Activated CD8-positive, alpha-beta memory T cell treated with anti-CD3 and anti-CD28 coated beads for 1 hour (primary cell): ENCODE data around the gene SRSF7.
A peak's percentile ranks its signal among the peaks of the same experiment; 100 is the strongest.
"Not testable (repeated sequence)": the region's sequence is repeated elsewhere in the genome, so short reads cannot be mapped to it uniquely, and the experiment has no call there.

ENCODE experiments used
- DNase-seq, 2 donors: peaks; one replicate each; pipeline ENCODE4 v3.0.0-alpha.2; 2020; ENCODE audit warnings: low read depth in 1 of 2; ENCODE audit errors: extremely low read depth in 1 of 2

SRSF7 gene

DNA sequence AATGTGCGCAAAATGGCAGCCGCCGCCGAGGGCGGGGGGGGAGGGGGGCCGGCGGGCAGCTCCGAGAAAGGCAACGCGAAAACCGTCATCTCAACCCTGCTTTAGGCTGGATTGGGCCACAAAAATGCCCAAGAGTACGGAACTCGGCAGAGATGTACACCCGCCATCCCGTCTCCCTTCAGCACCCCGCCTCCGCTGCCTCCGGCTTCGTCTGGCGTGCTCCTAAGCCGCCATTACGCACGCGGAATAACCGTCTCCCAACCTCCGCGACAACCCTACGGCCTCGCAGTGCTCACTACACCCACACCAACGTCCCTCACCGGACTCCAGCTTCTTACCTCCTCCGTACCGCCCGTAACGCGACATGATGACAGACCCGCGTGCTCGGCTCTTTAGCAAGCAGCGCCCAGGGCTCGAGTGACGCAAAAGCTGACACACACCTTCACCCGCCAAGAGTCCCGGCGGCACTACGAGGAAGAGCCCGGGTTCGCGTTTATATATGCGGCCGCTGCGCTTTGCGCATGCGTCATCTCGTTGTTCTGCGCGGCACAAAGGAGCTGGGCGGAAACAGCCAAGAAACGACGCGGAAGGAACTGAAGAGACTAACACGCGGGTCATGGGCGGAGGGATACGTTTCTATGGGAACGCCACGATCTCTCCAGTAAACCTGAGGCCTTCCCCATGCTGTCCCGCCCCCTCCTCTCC lies at the start of gene SRSF7:
Gene SRSF7, minus strand, starts transcription at position 471 of the 705 bp plus-strand sequence. Its CDS starts 105 bp downstream, at position 366.
- peak; percentile 95 to 98 for DNase-seq

DNA sequence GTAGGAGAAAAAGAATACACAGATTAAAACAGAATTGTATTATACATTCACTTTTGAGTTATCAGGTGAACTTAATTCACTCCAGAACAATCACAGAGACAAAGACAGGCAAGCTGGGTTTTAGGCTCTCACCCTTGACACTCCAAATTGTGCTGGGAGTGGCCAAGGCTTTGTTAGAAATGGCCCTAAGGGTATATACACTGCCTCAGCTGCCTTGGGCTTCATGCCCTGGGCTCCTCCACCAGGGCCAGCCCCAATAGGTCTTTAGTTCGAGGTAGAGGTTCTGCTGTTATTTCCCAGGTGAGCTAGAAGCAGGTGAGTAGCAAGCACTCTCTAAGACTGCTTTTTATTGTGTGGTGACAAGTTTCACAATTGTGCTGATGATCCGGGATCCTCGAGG lies 46.8 kb upstream of the SRSF7 start:
- DNase-seq: no peak

DNA sequence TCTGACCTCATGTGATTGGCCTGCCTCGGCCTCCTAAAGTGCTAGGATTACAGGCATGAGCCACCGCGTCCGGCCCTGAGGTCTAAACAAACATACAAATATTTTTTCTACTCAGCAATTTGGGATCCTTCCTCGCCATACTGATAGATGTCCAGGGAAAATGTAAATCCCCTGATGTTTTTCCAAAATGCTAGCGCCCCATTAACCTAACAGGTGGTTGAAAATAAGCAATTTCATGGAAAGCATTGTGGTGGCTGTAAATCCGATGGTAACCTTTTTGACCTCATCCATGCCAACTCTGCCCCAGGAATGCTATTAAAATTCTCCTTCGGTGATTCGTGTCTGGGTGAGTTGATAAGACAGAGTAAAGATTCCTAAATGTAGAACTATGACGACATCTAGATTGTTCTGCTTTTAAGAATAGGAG lies 46.1 kb upstream of the SRSF7 start:
- DNase-seq: no peak

DNA sequence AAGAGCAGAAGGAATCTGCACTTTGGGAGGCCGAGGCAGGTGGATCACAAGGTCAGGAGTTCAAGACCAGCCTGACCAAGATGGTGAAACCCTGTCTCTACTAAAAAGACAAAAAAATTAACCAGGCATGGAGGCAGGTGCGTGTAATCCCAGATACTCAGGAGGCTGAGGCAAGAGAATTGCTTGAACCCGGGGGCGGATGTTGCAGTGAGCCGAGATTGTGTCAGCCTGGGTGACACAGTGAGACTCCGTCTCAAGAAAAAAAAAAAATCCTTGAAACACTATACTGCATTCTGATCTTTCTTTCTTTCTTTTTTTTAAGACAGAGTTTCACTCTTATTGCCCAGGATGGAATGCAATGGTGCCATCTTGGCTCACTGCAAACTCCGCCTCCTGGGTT lies 43.9 kb upstream of the SRSF7 start:
- DNase-seq: not testable (repeated sequence)

DNA sequence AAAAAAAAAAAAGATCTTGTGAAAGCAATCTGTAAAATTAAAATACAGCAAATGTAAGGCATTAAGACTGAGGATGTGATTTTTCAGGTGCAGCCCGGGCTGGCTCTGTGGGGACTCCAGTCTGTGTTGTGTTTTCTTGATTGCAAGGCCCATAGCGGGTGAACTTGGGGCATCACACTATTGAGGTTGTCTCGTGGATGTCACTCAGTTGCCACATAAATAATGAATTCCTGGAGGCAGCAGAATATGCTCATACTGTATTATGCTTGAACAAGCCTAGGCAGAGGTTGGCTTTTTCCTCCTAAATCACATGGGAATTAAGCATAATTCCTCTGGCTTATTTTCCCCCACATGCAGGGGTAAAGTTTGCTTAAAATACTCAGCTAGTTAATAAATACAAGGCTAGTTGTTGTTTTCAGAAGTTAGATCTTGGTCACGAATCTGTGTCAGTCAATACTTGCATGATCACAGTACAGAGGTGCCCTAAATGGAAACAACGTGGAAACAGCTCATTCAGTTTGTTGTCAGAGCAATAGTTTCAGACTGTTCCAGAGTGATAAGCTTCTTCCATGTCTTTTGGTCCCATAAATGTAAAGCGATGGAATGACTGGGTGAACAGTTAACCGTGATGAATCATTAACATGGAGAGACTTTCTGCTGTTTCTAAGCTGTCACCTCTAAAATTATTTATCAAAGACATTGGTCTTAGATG lies 43.2 kb upstream of the SRSF7 start:
- DNase-seq: no peak

DNA sequence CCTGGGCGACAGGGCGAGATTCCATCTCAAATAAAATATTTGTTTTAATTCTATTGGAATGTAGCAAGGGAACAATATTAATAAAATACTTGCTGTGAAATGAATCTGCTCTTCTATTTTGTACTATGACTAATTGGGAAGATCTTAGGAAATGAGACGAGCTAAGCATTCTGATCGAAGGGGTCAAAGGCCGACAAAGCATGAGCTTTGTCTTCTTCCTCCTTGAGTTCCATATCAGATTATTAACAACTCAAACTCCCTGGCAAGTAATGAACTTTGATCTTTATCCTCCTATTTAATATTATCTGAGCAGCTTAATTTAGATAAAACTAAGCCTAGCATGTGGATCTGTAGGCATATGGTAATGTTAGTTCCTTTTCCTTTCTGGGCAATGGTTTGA lies 42.4 kb upstream of the SRSF7 start:
- no peak for DNase-seq

DNA sequence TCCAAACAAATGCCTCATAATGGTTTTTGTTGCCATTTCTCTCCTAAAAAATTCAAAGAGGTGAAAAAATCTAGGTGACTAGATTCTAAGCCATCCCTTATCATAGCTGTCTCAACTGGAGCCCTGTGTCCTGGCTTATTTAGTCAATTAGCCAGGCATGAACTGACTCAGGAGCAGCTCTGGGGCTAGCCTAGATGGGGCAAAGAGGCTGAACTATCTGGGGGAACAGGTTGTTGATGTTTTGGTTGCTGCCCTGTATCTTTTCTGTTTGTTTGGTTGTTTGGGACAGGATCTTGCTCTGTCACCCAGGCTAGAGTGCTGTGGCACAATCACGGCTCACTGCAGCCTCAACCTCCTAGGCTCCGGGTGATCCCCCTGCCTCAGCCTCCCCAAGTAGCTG lies 41.6 kb upstream of the SRSF7 start:
- DNase-seq: no peak

DNA sequence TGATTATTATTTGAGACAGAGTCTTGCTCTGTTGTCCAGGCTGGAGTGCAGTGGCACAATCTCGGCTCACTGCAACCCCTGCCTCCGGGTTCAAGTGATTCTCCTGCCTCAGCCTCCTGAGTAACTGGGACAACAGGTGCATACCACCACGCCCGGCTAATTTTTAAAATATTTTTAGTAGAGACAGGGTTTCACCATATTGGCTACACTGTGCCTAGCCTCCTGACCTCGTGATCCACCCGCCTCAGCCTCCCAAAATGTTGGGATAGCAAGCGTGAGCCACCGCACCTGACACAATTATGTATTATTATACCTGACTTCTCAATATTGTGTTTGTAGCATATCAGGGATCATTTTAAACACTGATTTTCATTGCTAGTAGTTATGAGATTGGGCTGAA lies 41.2 kb upstream of the SRSF7 start:
- not testable (repeated sequence) for DNase-seq

DNA sequence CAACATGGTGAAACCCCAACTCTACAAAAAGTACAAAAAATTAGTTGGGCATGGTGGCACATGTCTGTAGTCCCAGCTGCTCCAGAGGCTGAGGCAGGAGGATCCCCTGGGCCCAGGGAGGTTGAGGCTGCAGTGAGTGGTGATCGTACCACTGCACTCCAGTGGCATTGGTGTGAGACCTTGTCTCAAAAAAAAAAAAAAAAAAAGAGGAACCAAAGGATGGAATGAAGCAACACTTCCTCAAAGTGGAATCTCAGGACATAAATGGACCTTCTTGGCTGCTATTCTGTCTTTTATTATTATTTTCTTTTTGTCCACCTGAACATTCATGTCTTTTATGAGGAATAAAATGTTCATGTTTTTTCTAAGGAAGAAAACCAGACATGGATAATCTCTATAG lies 40.6 kb upstream of the SRSF7 start:
- DNase-seq: no peak

DNA sequence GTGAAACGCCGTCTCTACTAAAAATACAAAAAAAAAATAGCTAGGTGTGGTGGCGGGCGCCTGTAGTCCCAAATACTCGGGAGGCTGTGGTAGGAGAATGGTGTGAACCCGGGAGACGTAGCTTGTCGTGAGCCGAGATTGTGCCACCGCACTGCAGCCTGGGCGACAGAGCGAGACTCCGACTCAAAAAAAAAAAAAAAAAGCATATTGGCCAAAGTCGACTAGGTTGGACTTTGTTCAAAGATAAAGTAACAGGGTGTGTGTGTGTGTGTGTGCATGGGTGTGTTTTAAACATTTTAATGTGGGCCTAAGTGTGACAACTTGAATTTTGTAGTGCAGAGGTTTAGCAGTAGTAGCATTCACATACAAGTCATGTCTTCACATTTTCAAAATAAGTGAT lies 38.5 kb upstream of the SRSF7 start:
- DNase-seq: no peak

DNA sequence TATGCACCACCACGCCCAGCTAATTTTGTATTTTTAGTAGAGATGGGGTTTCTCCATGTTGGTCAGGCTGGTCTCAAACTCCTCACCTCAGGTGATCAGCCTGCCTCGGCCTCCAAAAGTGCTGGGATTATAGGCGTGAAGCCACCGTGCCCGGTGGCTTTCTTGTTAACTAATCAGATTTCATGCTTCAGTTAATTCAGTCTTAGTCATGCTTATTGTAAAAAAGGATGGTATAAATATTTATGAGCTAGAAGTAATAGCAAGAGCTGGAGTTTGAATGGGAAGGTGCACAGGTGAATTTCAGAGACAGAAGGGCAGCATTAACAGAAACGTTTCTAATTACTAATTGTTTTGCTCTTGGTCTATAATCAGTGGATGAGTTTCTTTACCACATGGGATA lies 37.1 kb upstream of the SRSF7 start:
- DNase-seq: no peak

DNA sequence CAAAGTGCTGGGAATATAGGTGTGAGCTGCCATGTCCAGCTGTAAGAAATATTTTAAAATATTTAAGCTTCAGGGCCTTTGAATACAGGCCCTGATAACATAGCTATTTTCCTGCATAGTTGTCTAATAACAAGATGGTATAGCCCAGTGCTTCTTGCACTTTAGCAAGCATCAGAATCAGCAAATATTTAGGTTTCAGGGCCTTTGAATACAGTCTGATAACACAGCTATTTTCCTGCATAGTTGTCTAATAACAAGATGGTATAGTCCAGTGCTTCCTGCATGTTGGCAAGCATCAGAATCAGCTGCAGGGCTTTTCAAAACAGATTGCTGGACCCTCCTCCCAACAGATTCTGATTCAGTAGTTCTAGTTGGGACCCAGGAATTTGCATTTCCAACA lies 32.4 kb upstream of the SRSF7 start:
- DNase-seq: no peak

DNA sequence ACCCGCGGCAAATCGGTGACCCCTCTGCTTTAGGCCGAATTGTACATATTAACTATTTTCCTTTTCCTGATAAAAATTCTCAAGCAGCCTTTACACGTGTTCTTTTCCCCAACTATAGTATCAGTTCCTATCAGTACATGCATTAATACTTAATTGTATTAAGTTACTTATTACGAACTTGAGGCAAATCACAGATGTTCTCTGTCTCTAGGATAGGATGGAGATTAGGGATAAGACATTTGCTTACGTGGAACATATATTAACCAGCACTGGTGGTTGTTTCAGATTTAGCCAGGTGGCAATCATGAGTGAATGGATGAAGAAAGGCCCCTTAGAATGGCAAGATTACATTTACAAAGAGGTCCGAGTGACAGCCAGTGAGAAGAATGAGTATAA lies 27.5 kb upstream of the SRSF7 start:
- no peak for DNase-seq

DNA sequence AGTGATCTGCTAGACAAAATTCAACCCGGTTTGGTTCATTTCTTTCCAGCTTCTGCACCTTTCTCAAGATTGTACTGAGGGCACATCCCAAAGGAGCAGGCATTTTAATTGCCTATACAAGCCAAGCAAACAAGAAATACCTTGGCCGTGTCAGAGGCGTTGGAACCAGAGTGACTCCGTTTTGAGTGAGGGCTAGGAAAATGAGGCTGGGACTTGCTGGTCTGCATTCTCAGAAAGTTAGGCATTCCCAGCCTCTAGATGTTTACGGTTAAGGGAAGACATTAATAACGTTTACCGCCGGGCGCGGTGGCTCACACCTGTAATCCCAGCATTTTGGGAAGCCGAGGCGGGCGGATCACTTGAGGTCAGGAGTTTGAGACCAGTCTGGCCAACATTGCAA lies 25.4 kb upstream of the SRSF7 start:
- no peak for DNase-seq

DNA sequence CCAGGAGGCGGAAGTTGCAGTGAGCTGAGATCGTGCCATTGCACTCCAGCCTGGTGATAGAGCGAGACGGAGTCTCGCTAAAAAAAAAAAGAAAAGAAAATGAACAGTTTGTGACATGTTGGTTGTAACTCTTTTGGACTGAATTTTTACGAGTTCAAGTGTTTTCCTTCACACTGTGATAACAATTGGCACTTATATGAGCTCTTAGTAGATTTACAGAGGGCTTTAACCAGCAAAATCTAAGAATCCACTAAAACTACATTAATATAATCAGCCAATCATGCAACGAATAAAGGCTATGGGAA lies 24.7 kb upstream of the SRSF7 start:
- DNase-seq: no peak

DNA sequence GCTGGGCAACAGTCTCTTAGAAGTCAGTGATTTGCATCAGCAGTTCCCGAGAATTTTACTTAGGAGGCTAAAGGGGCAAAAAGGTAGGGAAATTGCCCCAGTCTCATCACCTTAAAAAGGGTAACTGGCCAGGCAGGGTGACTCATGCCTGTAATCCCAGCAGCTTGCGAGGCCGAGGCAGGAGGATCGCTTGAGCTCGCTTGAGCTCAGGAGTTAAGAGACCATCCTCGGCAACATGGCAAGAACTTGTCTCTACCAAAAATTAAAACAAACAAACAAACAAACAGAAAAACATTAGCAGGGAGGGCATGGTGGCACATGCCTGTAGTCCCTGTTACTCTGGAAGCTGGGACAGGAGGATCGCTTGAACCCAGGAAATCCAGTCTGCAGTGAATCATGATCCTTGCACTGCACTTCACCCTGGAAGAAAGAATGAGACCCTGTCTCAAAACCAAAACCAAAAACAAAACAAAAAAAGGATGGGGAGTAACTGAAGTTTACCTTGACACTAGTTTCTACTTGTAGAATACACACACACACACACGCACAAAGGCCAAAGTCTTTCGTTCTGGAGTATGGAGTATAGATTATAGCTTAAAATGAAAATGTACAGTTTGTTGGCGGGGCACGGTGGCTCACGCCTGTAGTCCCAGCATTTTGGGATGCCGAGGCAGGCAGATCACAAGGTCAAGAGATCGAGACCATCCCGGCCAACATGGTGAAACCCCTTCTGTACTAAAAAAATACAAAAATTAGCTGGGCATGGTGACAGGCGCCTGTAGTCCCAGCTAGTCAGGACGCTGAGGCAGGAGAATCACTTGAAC lies 24.1 kb upstream of the SRSF7 start:
- no peak for DNase-seq

DNA sequence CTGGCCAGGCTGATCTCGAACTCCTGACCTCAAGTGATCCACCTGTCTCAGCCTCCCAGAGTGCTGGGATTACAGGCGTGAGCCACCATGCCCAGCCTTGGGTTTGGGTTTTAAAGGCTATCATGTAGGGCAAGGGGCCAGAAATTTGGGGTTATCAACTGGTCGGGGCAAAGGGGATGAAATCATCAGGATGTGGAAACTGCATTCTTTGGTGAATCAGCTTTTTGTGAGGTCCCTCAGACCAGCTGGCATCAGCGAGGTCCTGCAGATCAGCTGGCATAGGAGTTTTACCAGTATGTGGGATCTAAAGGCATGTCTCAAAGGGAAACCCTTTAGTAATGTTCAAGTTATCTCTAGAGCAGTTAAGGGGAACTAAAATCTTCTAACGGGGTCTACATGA lies 20.5 kb upstream of the SRSF7 start:
- DNase-seq: no peak

DNA sequence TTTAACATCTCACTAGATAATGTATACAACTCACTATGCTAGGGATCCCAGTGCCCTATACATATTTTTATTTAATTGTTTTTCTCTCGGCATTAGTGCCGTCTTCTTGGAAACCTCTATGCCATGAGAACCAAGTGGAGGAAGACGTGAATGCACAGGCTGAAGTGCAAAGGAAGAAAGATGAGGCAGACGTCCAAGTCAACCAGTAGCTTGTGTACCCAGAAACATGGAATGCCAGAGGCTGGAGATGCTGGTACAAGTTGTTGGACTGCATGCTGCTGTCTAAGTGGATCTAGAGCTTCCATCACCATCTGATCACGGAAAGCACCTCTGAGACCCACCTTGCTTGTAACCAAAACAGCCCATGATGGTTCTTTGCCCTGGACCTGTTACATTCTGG lies 14.4 kb upstream of the SRSF7 start:
- no peak for DNase-seq

DNA sequence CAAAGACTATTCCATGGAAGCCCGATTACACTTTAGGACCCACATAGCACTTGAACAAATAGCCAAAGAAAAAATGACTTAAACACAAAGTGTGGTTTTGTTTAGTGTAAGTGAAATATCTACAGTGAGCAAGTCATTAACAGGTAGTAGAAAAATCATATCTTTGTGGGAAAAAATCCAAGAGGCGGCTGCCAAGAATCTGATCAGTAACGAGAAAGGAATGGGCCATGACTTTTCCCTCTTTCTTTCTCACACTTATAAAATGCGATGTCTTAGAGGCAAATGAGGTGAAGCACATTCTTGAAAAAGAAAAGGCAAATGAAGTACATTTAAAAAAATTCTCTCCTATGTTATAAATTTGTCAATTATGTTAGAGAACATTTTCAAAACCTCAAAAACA lies 14.0 kb upstream of the SRSF7 start:
- DNase-seq: no peak

DNA sequence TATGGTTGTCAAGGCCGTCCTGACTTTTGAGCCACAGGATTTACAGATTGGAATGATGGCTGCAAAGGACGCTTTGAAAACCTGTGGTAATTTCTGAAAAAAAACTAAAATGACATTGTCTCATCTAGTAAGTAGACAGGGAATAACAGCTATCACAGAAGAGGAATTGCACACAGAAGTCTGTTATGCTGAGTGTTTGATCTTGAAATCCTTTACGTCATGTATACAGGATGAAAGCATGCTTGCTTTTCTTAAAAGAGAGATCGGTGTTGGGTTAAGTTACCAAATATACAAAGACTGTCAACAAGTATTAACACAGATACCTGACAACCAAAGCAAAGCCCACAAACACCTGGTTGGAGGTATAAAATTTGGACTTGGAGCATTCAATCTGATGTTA lies 12.6 kb upstream of the SRSF7 start:
- DNase-seq: no peak

DNA sequence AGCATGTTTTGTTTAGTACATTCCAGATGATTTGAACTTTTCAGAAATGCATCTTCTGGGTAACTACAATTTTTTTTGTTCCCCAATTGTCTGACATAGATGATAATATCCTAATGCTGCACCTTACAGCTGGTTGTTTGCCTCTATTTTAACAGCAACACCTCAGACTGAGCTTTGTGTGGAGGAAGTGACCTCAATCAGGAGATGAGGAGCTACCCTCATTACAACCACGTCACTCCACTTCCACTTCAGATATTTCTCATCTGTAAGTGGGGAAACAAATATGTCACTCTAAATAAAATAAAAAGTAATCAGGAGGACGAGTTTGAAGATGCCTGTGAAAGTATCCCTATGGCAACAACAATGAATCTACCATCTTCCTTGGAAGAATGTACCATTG lies 12.1 kb upstream of the SRSF7 start:
- no peak for DNase-seq

DNA sequence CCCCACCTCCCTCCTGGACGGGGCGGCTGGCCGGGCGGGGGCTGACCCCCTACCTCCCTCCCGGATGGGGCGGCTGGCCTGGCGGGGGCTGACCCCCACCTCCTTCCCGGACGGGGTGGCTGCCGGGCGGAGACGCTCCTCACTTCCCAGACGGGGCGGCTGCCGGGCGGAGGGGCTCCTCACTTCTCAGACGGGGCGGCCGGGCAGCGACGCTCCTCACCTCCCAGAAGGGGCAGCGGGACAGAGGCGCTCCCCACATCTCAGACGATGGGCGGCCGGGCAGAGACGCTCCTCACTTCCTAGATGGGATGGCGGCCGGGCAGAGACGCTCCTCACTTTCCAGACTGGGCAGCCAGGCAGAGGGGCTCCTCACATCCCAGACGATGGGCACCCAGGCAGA lies 4.7 kb upstream of the SRSF7 start:
- DNase-seq: not testable (repeated sequence)
